ENCODE results near the gene FKBP5.
A peak's percentile ranks its signal among the peaks of the same experiment; 100 is the strongest.
"Not testable (repeated sequence)": the region's sequence is repeated elsewhere in the genome, so short reads cannot be mapped to it uniquely, and the experiment has no call there.

The FKBP5 gene

DNA sequence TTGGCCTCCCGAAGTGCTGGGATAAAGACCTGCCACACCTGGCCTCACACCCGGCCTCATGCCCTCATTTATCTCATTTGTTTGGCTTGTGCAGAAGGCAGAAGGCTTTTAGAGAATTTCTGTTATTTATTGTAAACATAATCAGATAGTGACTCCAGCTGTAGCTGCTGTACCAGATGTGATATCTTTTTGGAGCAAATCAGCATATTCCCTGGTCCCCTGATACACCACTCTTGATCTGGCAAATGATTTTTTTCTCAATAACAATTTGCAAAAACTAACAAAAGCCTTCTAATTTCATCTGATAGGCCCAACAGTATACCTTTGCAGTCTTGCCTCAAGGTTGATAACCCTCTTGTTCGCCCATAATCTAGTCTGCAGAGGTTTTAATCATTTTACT is 149.5 kb downstream of the FKBP5 start:
- no peaks in the 10 kb centered on the region for H3K36me3 ChIP-seq (ENCODE audit: insufficient read depth, low read length)
- no peak overlapping the region for H3K4me3 ChIP-seq (ENCODE audit: low read depth in 1 of 2, low read length in 2 of 2)
- ATAC-seq (ENCODE audit: insufficient read depth, low read depth) (no peak), DNase-seq (no peak)
- no peak overlapping the region for H2AFZ ChIP-seq (ENCODE audit: low read depth, low read length)
- H3K27ac ChIP-seq (ENCODE audit: low read length), result no peak overlapping the region
- no peak overlapping the region for H3K9ac ChIP-seq (ENCODE audit: low read depth, low read length)
- peaks cover 2% of the 10 kb centered on the region; the same call in 1 of the 2 replicates for H4K20me1 ChIP-seq (ENCODE audit: insufficient read depth, low read length)
- H3K9me3 ChIP-seq (ENCODE audit: insufficient read depth, low read length, severe bottlenecking), result no peaks in the 10 kb centered on the region
- H3K4me1 ChIP-seq (ENCODE audit: insufficient read depth, low read length), result peaks cover 12% of the 10 kb centered on the region
- no peak overlapping the region for H3K4me2 ChIP-seq (ENCODE audit: insufficient read depth, low read length)
- peaks cover 3% of the 10 kb centered on the region for H3K27me3 ChIP-seq (ENCODE audit: insufficient read depth, low read length, poor library complexity)
- TF ChIP-seq, protein P1, sequence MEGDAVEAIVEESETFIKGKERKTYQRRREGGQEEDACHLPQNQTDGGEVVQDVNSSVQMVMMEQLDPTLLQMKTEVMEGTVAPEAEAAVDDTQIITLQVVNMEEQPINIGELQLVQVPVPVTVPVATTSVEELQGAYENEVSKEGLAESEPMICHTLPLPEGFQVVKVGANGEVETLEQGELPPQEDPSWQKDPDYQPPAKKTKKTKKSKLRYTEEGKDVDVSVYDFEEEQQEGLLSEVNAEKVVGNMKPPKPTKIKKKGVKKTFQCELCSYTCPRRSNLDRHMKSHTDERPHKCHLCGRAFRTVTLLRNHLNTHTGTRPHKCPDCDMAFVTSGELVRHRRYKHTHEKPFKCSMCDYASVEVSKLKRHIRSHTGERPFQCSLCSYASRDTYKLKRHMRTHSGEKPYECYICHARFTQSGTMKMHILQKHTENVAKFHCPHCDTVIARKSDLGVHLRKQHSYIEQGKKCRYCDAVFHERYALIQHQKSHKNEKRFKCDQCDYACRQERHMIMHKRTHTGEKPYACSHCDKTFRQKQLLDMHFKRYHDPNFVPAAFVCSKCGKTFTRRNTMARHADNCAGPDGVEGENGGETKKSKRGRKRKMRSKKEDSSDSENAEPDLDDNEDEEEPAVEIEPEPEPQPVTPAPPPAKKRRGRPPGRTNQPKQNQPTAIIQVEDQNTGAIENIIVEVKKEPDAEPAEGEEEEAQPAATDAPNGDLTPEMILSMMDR (IDR thresholded peaks at IDR 0.05; ENCODE audit: borderline replicate concordance, extremely low read depth, low read length, poor library complexity, severe bottlenecking), result no peak
- TF ChIP-seq EZH2 (IDR thresholded peaks at IDR 0.05; ENCODE audit: borderline replicate concordance, low read depth, low read length, severe bottlenecking), result no peak
- no peaks in the 10 kb centered on the region for H3K79me2 ChIP-seq (ENCODE audit: insufficient read depth, low read length)

DNA sequence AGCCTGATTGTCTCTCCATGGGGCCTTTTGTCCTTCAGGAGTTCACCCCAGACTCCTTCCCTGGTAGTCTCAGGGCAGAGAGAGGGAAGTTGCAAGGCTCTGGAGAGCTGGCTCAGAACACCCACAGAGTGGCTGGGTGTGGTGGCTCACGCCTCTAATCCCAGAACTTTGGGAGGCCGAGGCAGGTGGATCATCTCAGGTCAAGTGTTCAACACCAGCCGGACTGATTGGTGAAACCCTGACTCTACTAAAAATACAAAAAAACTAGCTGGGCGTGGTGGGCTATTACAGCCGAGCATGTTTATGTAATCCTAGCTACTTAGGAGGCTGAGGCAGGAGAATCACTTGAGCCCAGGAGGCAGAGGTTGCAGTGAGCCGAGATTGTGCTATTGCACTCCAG is 152.9 kb downstream of the FKBP5 start:
- not testable (repeated sequence) for H3K9me3 ChIP-seq (ENCODE audit: insufficient read depth, low read length, severe bottlenecking); DNase-seq; H2AFZ ChIP-seq (ENCODE audit: low read depth, low read length); H4K20me1 ChIP-seq (ENCODE audit: insufficient read depth, low read length); H3K79me2 ChIP-seq (ENCODE audit: insufficient read depth, low read length); H3K27ac ChIP-seq (ENCODE audit: low read length); ATAC-seq (ENCODE audit: insufficient read depth, low read depth); H3K4me3 ChIP-seq (ENCODE audit: low read depth in 1 of 2, low read length in 2 of 2); H3K27me3 ChIP-seq (ENCODE audit: insufficient read depth, low read length, poor library complexity); H3K9ac ChIP-seq (ENCODE audit: low read depth, low read length); H3K4me2 ChIP-seq (ENCODE audit: insufficient read depth, low read length); H3K36me3 ChIP-seq (ENCODE audit: insufficient read depth, low read length)
- peaks cover 20% of the 10 kb centered on the region for H3K4me1 ChIP-seq (ENCODE audit: insufficient read depth, low read length)

DNA sequence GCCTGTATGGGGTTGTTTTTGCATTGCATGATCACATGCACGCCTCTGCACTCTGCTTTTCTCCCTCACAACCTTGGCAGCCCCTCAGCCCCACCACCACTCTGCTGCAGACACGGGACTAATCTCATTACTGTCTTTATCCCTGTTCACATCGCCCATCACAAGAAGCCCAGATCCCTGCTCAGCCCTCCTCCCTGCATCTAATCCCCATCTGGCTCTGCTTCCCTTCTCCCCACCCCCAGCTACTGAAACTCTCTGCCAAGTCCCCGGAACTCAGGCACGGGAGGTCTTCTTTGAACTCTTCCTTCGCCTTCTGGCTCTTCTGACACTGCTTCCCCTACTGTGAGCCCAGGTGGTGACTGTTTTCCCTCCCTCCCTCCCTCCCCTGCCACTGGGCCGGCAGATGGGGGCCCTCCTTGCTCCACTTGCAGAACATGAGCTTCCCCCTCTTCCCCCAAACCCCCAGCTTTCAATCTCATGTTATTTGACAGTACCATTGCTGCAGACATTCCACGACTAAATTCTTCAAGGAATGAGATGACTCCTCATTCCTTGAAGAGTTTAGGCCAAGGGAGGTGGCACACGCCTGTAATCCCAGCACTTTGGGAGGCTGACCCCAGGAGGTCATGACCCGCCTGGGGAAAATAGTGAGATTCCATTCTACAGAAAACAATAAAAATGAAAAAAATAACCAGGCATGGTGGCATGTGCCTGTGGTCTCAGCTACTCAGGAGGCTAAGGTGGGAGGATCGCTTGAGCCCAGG is 154.1 kb downstream of the FKBP5 start:
- Histone ChIP-seq H3K4me3 (ENCODE audit: low read depth in 1 of 2, low read length in 2 of 2) (no peak overlapping the region), H3K9ac (ENCODE audit: low read depth, low read length) (no peak overlapping the region), H3K27me3 (ENCODE audit: insufficient read depth, low read length, poor library complexity) (peaks cover 3% of the 10 kb centered on the region), H3K9me3 (ENCODE audit: insufficient read depth, low read length, severe bottlenecking) (no peaks in the 10 kb centered on the region), H3K27ac (ENCODE audit: low read length) (peak overlapping the region; percentile 34; the same call in 1 of the 2 replicates), H3K4me1 (ENCODE audit: insufficient read depth, low read length) (peaks cover 20% of the 10 kb centered on the region), H3K79me2 (ENCODE audit: insufficient read depth, low read length) (no peaks in the 10 kb centered on the region), H3K4me2 (ENCODE audit: insufficient read depth, low read length) (peak overlapping the region; percentile 37), H4K20me1 (ENCODE audit: insufficient read depth, low read length) (peaks cover 2% of the 10 kb centered on the region; the same call in 1 of the 2 replicates), H3K36me3 (ENCODE audit: insufficient read depth, low read length) (no peaks in the 10 kb centered on the region), H2AFZ (ENCODE audit: low read depth, low read length) (no peak overlapping the region)
- peak; percentile 98 for ATAC-seq (ENCODE audit: insufficient read depth, low read depth)
- DNase-seq, result peak; percentile 85
- TF ChIP-seq EZH2 (IDR thresholded peaks at IDR 0.05; ENCODE audit: borderline replicate concordance, low read depth, low read length, severe bottlenecking), result no peak
- TF ChIP-seq, protein P1 (IDR thresholded peaks at IDR 0.05; ENCODE audit: borderline replicate concordance, extremely low read depth, low read length, poor library complexity, severe bottlenecking), result no peak

DNA sequence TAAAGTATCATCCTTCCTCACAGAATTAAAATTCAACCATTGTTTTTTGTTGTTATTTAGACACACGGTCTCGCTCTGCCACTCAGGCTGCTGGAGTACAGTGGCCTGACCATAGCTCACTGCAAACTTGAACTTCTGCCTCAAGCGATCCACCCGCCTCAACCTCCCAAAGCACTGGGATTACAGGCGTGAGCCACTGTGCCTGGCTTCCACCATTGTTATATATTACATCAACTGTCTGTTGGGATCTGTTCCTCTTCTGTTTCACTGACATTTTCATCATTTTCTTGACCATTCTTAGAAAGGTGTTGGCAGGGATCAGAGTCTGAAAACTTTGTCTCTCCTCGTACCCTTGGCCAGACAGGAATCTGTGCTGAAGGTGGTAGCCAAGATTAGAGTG is 154.7 kb downstream of the FKBP5 start:
- peaks cover 3% of the 10 kb centered on the region for H3K27me3 ChIP-seq (ENCODE audit: insufficient read depth, low read length, poor library complexity)

More for the DNA sequence above, 154.7 kb downstream of the FKBP5 start:
- peak overlapping the region; percentile 32; the same call in 1 of the 2 replicates for H3K27ac ChIP-seq (ENCODE audit: low read length)
- DNase-seq (no peak), ATAC-seq (ENCODE audit: insufficient read depth, low read depth) (no peak)
- peaks cover 2% of the 10 kb centered on the region; the same call in 1 of the 2 replicates for H4K20me1 ChIP-seq (ENCODE audit: insufficient read depth, low read length)
- peak overlapping the region; percentile 37; the same call in 1 of the 2 replicates for H3K4me2 ChIP-seq (ENCODE audit: insufficient read depth, low read length)
- H3K9ac ChIP-seq (ENCODE audit: low read depth, low read length), result no peak overlapping the region
- H3K9me3 ChIP-seq (ENCODE audit: insufficient read depth, low read length, severe bottlenecking), result no peaks in the 10 kb centered on the region
- H3K4me1 ChIP-seq (ENCODE audit: insufficient read depth, low read length), result peaks cover 20% of the 10 kb centered on the region
- H3K79me2 ChIP-seq (ENCODE audit: insufficient read depth, low read length), result no peaks in the 10 kb centered on the region
- TF ChIP-seq EZH2 (IDR thresholded peaks at IDR 0.05; ENCODE audit: borderline replicate concordance, low read depth, low read length, severe bottlenecking), result no peak
- TF ChIP-seq, protein P1 (IDR thresholded peaks at IDR 0.05; ENCODE audit: borderline replicate concordance, extremely low read depth, low read length, poor library complexity, severe bottlenecking), result no peak
- H2AFZ ChIP-seq (ENCODE audit: low read depth, low read length), result 0 out of 2 replicates have a peak overlapping the region, but pooled peaks have one; percentile 36
- no peak overlapping the region for H3K4me3 ChIP-seq (ENCODE audit: low read depth in 1 of 2, low read length in 2 of 2)
- H3K36me3 ChIP-seq (ENCODE audit: insufficient read depth, low read length), result no peaks in the 10 kb centered on the region

Data from DND-41 (cell line).